Esophagus squamous epithelium (tissue), 5 donors: Measurements from ENCODE around the gene KCTD8. TPM values are rescaled to one million over a fixed set of nuclear protein-coding genes. Genes with fewer than 3 reads are reported as not detected.

Source experiments
- DNase-seq: peaks from one replicate; lab custom pipeline; 2025; lab: John Stamatoyannopoulos, UW
- H3K27ac ChIP-seq, 4 donors: fragments of 200-600 bp; sonication (generic); one replicate each; pipeline ENCODE4 v1.5.1; 2016 to 2019; ENCODE audit warnings: mild to moderate bottlenecking in 1 of 4
- H3K27me3 ChIP-seq, 4 donors: fragments of 200-600 bp; sonication (generic); 1 replicate in 3 of 4; 2 replicates in 1 of 4; pipeline versions ENCODE4 v1.5.1 to v1.6.0; 2017 to 2021; ENCODE audit warnings: antibody characterized with exemption in 1 of 4
- H3K36me3 ChIP-seq, 3 donors: fragments of 200-600 bp; sonication (generic); one replicate each; pipeline ENCODE4 v1.5.1; 2016 to 2019
- H3K4me1 ChIP-seq, 3 donors: fragments of 200-600 bp; sonication (generic); one replicate each; pipeline ENCODE4 v1.5.1; 2017 to 2019
- H3K4me3 ChIP-seq, 4 donors: fragments of 200-600 bp; sonication (generic); 1 replicate in 3 of 4; 2 replicates in 1 of 4; pipeline ENCODE4 v1.5.1; 2016 to 2019; ENCODE audit warnings: mild to moderate bottlenecking in 2 of 4, moderate library complexity in 1 of 4
- H3K9me3 ChIP-seq, 3 donors: fragments of 200-600 bp; sonication (generic); one replicate each; pipeline ENCODE4 v1.5.1; 2016 to 2019
- CTCF ChIP-seq, 6 experiments: fragments of 450-650 bp in 4 of 6; fragments of 200-600 bp in 2 of 6; sonication (generic) in 2 of 6; IDR thresholded peaks; one replicate each; pipeline ENCODE4 v1.5.1; 2016 to 2019; ENCODE audit warnings: antibody characterized with exemption in 6 of 6, mild to moderate bottlenecking in 4 of 6, moderate library complexity in 4 of 6
- POLR2A ChIP-seq, 4 donors: fragments of 450-650 bp; IDR thresholded peaks; one replicate each; pipeline ENCODE4 v1.6.1; 2017; ENCODE audit warnings: antibody characterized with exemption in 4 of 4, mild to moderate bottlenecking in 4 of 4, moderate library complexity in 3 of 4
- WGBS, 2 donors: methylation state at CpG; one replicate each; pipeline ENCODE4 v1.1.5; 2018; 5-methylcytosine and 5-hydroxymethylcytosine counted together
- intact Hi-C: fragments of 100-400 bp; cut with DNase I; formaldehyde crosslinking; loops from one replicate; pipeline ENCODE4 v1.15.0; 2022
- total RNA-seq, 4 donors: library from RNA; depleted of rRNA; stranded (reverse); fragments of >200 nt; gene quantifications; one replicate each; pipeline ENCODE4 v1.1.0, GENCODE V29; 2016
- donor health status: DM: yes; HTN: yes; CAD: no.

Gene KCTD8
- total RNA-seq, 4 donors from 2014 or later: 0.45 to 0.95 (median 0.85) TPM; not detected in 1

- no peaks in the 10 kb centered on the region for H3K27me3 ChIP-seq
- H3K9me3 ChIP-seq: no peaks in the 10 kb centered on the region
- no peak overlapping the region for H3K4me3 ChIP-seq
- intact Hi-C loops: no loop called here
- TF ChIP-seq CTCF (IDR thresholded peaks at IDR 0.05): no peak
- no peak for TF ChIP-seq POLR2A (IDR thresholded peaks at IDR 0.05)
- H3K27ac ChIP-seq: no peak overlapping the region
- DNase-seq: no peak
- WGBS, 2 donors: 86 to 92% methylated on average over 2 of the region's 2 CpGs
- no peaks in the 10 kb centered on the region for H3K36me3 ChIP-seq
- no peaks in the 10 kb centered on the region for H3K4me1 ChIP-seq
Measured at GRCh38 chr4:44421330-44422065, 27.1 kb downstream of the KCTD8 start.

GRCh38 chr4:44415251-44415650 is 33.4 kb downstream of the KCTD8 start:
- intact Hi-C loops: no loop called here
- TF ChIP-seq CTCF (IDR thresholded peaks at IDR 0.05): no peak
- no peak for TF ChIP-seq POLR2A (IDR thresholded peaks at IDR 0.05)
- WGBS, 2 donors: 79 to 88% methylated on average over 1 of the region's 1 CpG
- Histone ChIP-seq H3K9me3 (no peaks in the 10 kb centered on the region), H3K27me3 (no peaks in the 10 kb centered on the region), H3K4me1 (no peaks in the 10 kb centered on the region), H3K36me3 (no peaks in the 10 kb centered on the region), H3K4me3 (no peak overlapping the region), H3K27ac (no peak overlapping the region)
- no peak for DNase-seq

GRCh38 chr4:44368413-44369167 is 80.0 kb downstream of the KCTD8 start:
- H3K4me3 ChIP-seq: no peak overlapping the region
- H3K27me3 ChIP-seq: no peaks in the 10 kb centered on the region
- H3K9me3 ChIP-seq: no peaks in the 10 kb centered on the region
- intact Hi-C loops: no loop called here
- 33 to 35% methylated on average over 3 of the region's 3 CpGs for WGBS, 2 donors
- no peaks in the 10 kb centered on the region for H3K4me1 ChIP-seq
- H3K36me3 ChIP-seq: no peaks in the 10 kb centered on the region
- no peak overlapping the region for H3K27ac ChIP-seq
- no peak for DNase-seq
- TF ChIP-seq POLR2A (IDR thresholded peaks at IDR 0.05) (no peak), CTCF (IDR thresholded peaks at IDR 0.05) (no peak)

- no peak for DNase-seq
- H3K27ac ChIP-seq: no peak overlapping the region
- no peaks in the 10 kb centered on the region for H3K27me3 ChIP-seq
- no peak for TF ChIP-seq POLR2A (IDR thresholded peaks at IDR 0.05)
- TF ChIP-seq CTCF (IDR thresholded peaks at IDR 0.05): no peak
- no peak overlapping the region for H3K4me3 ChIP-seq
- H3K36me3 ChIP-seq: no peaks in the 10 kb centered on the region
- intact Hi-C loops: no loop called here
- H3K9me3 ChIP-seq: no peaks in the 10 kb centered on the region
- WGBS, 2 donors: 80 to 84% methylated on average over 3 of the region's 3 CpGs
- no peaks in the 10 kb centered on the region for H3K4me1 ChIP-seq
Measured at GRCh38 chr4:44354172-44354571, 94.4 kb downstream of the KCTD8 start.

- H3K36me3 ChIP-seq: no peaks in the 10 kb centered on the region
- H3K27me3 ChIP-seq: no peaks in the 10 kb centered on the region
- 55 to 69% methylated on average over 3 of the region's 3 CpGs for WGBS, 2 donors
- no peak for DNase-seq
- H3K4me3 ChIP-seq: no peak overlapping the region
- H3K9me3 ChIP-seq: no peaks in the 10 kb centered on the region
- no peaks in the 10 kb centered on the region for H3K4me1 ChIP-seq
- intact Hi-C loops: no loop called here
- no peak overlapping the region for H3K27ac ChIP-seq
- no peak for TF ChIP-seq POLR2A (IDR thresholded peaks at IDR 0.05)
- TF ChIP-seq CTCF (IDR thresholded peaks at IDR 0.05): no peak
Measured at GRCh38 chr4:44351069-44351468, 97.5 kb downstream of the KCTD8 start.
